WTC11 (cell line): ENCODE results near the gene SCUBE1. TPM values are rescaled to one million over a fixed set of nuclear protein-coding genes. Genes with fewer than 3 reads are reported as not detected.
A peak's percentile ranks its signal among the peaks of the same experiment; 100 is the strongest.

ENCODE experiments used
- ATAC-seq: fragments of 200-7000 bp; cut with Tn5 transposase; 2 replicates; pipeline ENCODE4 v1.10.0; 2021; ENCODE audit warnings: mild to moderate bottlenecking, moderate library complexity
- CTCF ChIA-PET: fragments of 300-600 bp; sonication (Branson Sonifier 250); formaldehyde crosslinking; loops from one replicate; lab custom pipeline; 2021; ENCODE audit warnings: antibody characterized with exemption; lab: Charles Lee
- POLR2A ChIA-PET: fragments of 350-600 bp; sonication (Branson Sonifier 250); formaldehyde crosslinking; loops from one replicate; lab custom pipeline; 2021; ENCODE audit warnings: antibody characterized with exemption; lab: Charles Lee
- DNase-seq: peaks from one replicate; pipeline ENCODE4 v3.0.0; 2021; ENCODE audit warnings: low spot score
- H3K27ac Mint-ChIP-seq: 2 replicates; pipeline ENCODE4 v1.8.0; 2021; ENCODE audit warnings: mixed read lengths
- H3K27me3 Mint-ChIP-seq: 2 replicates; pipeline ENCODE4 v1.8.0; 2021; ENCODE audit warnings: low read depth, mild to moderate bottlenecking, moderate library complexity, mixed read lengths
- H3K36me3 Mint-ChIP-seq: 2 replicates; pipeline ENCODE4 v1.8.0; 2021; ENCODE audit warnings: mixed read lengths
- H3K4me1 Mint-ChIP-seq: 2 replicates; pipeline ENCODE4 v1.8.0; 2022; ENCODE audit warnings: mixed read lengths
- H3K4me3 Mint-ChIP-seq: 2 replicates; pipeline ENCODE4 v1.8.0; 2021; ENCODE audit warnings: mild to moderate bottlenecking, moderate library complexity, mixed read lengths
- H3K9me3 Mint-ChIP-seq: 2 replicates; pipeline ENCODE4 v1.8.0; 2021; ENCODE audit warnings: mixed read lengths
- CREM ChIP-seq: sonication (generic); formaldehyde crosslinking; IDR thresholded peaks from 2 replicates; pipeline ENCODE4 v1.8.1; 2022; ENCODE audit warnings: mild to moderate bottlenecking, missing genetic modification reagents, moderate library complexity
- ETV6 ChIP-seq: sonication (generic); formaldehyde crosslinking; IDR thresholded peaks from 2 replicates; pipeline ENCODE4 v1.8.1; 2022; ENCODE audit warnings: mild to moderate bottlenecking, missing genetic modification reagents
- MYBL2 ChIP-seq: sonication (generic); formaldehyde crosslinking; IDR thresholded peaks from 2 replicates; pipeline ENCODE4 v1.8.1; 2023; ENCODE audit warnings: mild to moderate bottlenecking, moderate library complexity, missing genetic modification reagents
- NFE2L1 ChIP-seq: sonication (generic); formaldehyde crosslinking; IDR thresholded peaks from 2 replicates; pipeline ENCODE4 v1.8.1; 2023; ENCODE audit warnings: missing genetic modification reagents
- NR1H2 ChIP-seq: sonication (generic); formaldehyde crosslinking; IDR thresholded peaks from 2 replicates; pipeline ENCODE4 v1.9.0; 2021; ENCODE audit warnings: mild to moderate bottlenecking, moderate library complexity, missing genetic modification reagents
- PRRX2 ChIP-seq: fragments of 250-450 bp; sonication (Bioruptor Pico); IDR thresholded peaks from 2 replicates; pipeline ENCODE4 v1.8.0; 2021; ENCODE audit warnings: mild to moderate bottlenecking
- TCF7 ChIP-seq: sonication (generic); formaldehyde crosslinking; IDR thresholded peaks from 2 replicates; pipeline ENCODE4 v1.8.0; 2022; ENCODE audit warnings: mild to moderate bottlenecking, low read depth, missing genetic modification reagents, moderate library complexity
- TP53 ChIP-seq: sonication (generic); formaldehyde crosslinking; IDR thresholded peaks from 2 replicates; pipeline ENCODE4 v1.8.1; 2023; ENCODE audit warnings: mild to moderate bottlenecking, missing genetic modification reagents
- ZNF396 ChIP-seq: fragments of 250-450 bp; sonication (Bioruptor Pico); IDR thresholded peaks from 2 replicates; pipeline ENCODE4 v1.8.0; 2021; ENCODE audit warnings: mild to moderate bottlenecking, moderate library complexity, borderline replicate concordance
- ZNF416 ChIP-seq: fragments of 250-450 bp; sonication (Bioruptor Pico); IDR thresholded peaks from 2 replicates; pipeline ENCODE4 v1.9.0; 2021; ENCODE audit warnings: mild to moderate bottlenecking, inconsistent platforms
- ZNF423 ChIP-seq: fragments of 250-450 bp; sonication (Bioruptor Pico); IDR thresholded peaks from 2 replicates; pipeline ENCODE4 v2.1.2; 2022; ENCODE audit warnings: mild to moderate bottlenecking, moderate library complexity
- total RNA-seq: library from RNA; stranded (reverse); gene quantifications from 3 replicates; pipeline ENCODE4 v1.2.3, GENCODE V29; 2021
- TF ChIP-seq, protein P1 (sequence below): sonication (generic); formaldehyde crosslinking; IDR thresholded peaks from 2 replicates; pipeline ENCODE4 v1.8.1; 2023; ENCODE audit warnings: mild to moderate bottlenecking, moderate library complexity, missing genetic modification reagents
- TF ChIP-seq, protein P2 (sequence below): sonication (generic); formaldehyde crosslinking; IDR thresholded peaks from 2 replicates; pipeline ENCODE4 v1.8.1; 2023; ENCODE audit warnings: mild to moderate bottlenecking, missing genetic modification reagents, borderline replicate concordance
- TF ChIP-seq, protein P3 (sequence below): fragments of 250-450 bp; sonication (Bioruptor Pico); IDR thresholded peaks from 2 replicates; pipeline ENCODE4 v1.9.0; 2021; ENCODE audit warnings: moderate library complexity, mild to moderate bottlenecking, inconsistent platforms, borderline replicate concordance
- TF ChIP-seq, protein P4 (sequence below): fragments of 200-600 bp; IDR thresholded peaks from 2 replicates; pipeline ENCODE4 v1.8.0; 2022; ENCODE audit warnings: antibody characterized with exemption
- TF ChIP-seq, protein P5 (sequence below): sonication (generic); formaldehyde crosslinking; IDR thresholded peaks from 2 replicates; pipeline ENCODE4 v1.8.0; 2022; ENCODE audit warnings: mild to moderate bottlenecking, missing genetic modification reagents
- TF ChIP-seq, protein P6 (sequence below): sonication (generic); formaldehyde crosslinking; IDR thresholded peaks from 2 replicates; pipeline ENCODE4 v1.8.1; 2022; ENCODE audit warnings: mild to moderate bottlenecking, moderate library complexity, missing genetic modification reagents
- TF ChIP-seq, protein P7 (sequence below): sonication (generic); formaldehyde crosslinking; IDR thresholded peaks from 2 replicates; pipeline ENCODE4 v1.8.1; 2023; ENCODE audit warnings: mild to moderate bottlenecking, missing genetic modification reagents
- TF ChIP-seq, protein P8 (sequence below): fragments of 250-450 bp; sonication (Bioruptor Pico); IDR thresholded peaks from 2 replicates; pipeline ENCODE4 v1.9.0; 2021; ENCODE audit warnings: mild to moderate bottlenecking

The SCUBE1 gene
- total RNA-seq, 1 experiment from 2014 or later, result 6.9 TPM

DNA sequence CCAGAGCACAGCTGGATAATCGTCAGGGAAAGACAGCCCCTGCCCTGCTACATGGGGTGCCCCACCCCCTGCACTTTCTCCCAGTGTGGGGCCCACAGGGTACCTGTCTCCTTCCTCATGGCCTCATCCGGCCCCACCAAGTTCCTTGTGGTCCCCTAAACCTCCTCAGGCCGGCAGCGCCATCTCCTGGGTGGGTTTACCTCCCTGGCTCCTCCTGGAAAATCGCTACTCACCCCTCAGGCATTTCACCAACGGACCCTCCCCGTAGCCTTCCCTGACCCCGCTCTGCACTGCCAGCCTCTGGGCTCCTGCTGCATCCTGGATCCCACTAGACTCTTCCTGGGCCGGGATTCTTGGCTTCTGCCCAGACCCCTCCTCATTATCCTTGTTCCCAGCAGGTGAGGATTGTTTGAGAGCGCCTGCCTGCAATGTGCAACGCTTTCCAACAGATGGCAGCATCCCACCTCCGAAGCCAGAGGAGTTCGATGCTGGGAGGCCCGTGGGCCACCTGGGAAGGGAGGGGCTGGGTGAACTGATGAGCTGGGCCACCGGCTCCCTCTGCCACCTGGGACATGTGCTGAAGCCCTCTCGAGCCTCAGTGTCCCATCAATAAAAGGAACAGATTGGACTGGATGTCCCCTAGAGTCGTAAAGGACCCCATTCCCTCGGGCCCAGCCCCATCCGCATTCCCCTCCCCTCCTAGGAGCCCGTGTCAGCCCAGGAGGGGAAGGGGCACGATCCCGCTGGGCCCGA is 112.0 kb downstream of the SCUBE1 start:
- POLR2A ChIA-PET, result interaction anchor here (0.8 kb wide), 1 partner anchor 48 kb away, joined by 4 read pairs; no protein-coding TSS in a partner anchor
- ATAC-seq (peak; percentile 54), DNase-seq (peak; percentile 89)
- Mint-ChIP-seq H3K9me3 (no peaks in the 10 kb centered on the region), H3K4me3 (peak overlapping the region; percentile 45), H3K27me3 (no peaks in the 10 kb centered on the region; the same call in 1 of the 2 replicates), H3K36me3 (no peaks in the 10 kb centered on the region), H3K27ac (peak overlapping the region; percentile 79), H3K4me1 (peaks cover 19% of the 10 kb centered on the region)
- CTCF ChIA-PET, result interaction anchor here (0.6 to 10.1 kb wide), 75 partner anchors 9 to 654 kb away, joined by 3 to 267 read pairs (median 5); partner anchors contain the start of gene SCUBE1
- TF ChIP-seq, protein P1, sequence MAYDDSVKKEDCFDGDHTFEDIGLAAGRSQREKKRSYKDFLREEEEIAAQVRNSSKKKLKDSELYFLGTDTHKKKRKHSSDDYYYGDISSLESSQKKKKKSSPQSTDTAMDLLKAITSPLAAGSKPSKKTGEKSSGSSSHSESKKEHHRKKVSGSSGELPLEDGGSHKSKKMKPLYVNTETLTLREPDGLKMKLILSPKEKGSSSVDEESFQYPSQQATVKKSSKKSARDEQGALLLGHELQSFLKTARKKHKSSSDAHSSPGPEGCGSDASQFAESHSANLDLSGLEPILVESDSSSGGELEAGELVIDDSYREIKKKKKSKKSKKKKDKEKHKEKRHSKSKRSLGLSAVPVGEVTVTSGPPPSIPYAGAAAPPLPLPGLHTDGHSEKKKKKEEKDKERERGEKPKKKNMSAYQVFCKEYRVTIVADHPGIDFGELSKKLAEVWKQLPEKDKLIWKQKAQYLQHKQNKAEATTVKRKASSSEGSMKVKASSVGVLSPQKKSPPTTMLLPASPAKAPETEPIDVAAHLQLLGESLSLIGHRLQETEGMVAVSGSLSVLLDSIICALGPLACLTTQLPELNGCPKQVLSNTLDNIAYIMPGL (CRISPR knock-in tag), result peak; percentile 35; the same call in 1 of the 2 replicates
- TF ChIP-seq, protein P2, sequence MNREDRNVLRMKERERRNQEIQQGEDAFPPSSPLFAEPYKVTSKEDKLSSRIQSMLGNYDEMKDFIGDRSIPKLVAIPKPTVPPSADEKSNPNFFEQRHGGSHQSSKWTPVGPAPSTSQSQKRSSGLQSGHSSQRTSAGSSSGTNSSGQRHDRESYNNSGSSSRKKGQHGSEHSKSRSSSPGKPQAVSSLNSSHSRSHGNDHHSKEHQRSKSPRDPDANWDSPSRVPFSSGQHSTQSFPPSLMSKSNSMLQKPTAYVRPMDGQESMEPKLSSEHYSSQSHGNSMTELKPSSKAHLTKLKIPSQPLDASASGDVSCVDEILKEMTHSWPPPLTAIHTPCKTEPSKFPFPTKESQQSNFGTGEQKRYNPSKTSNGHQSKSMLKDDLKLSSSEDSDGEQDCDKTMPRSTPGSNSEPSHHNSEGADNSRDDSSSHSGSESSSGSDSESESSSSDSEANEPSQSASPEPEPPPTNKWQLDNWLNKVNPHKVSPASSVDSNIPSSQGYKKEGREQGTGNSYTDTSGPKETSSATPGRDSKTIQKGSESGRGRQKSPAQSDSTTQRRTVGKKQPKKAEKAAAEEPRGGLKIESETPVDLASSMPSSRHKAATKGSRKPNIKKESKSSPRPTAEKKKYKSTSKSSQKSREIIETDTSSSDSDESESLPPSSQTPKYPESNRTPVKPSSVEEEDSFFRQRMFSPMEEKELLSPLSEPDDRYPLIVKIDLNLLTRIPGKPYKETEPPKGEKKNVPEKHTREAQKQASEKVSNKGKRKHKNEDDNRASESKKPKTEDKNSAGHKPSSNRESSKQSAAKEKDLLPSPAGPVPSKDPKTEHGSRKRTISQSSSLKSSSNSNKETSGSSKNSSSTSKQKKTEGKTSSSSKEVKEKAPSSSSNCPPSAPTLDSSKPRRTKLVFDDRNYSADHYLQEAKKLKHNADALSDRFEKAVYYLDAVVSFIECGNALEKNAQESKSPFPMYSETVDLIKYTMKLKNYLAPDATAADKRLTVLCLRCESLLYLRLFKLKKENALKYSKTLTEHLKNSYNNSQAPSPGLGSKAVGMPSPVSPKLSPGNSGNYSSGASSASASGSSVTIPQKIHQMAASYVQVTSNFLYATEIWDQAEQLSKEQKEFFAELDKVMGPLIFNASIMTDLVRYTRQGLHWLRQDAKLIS (CRISPR knock-in tag), result no peak
- TF ChIP-seq, protein P3, sequence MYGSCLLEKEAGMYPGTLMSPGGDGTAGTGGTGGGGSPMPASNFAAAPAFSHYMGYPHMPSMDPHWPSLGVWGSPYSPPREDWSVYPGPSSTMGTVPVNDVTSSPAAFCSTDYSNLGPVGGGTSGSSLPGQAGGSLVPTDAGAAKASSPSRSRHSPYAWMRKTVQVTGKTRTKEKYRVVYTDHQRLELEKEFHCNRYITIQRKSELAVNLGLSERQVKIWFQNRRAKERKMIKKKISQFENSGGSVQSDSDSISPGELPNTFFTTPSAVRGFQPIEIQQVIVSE, result no peak
- TF ChIP-seq, protein P4, sequence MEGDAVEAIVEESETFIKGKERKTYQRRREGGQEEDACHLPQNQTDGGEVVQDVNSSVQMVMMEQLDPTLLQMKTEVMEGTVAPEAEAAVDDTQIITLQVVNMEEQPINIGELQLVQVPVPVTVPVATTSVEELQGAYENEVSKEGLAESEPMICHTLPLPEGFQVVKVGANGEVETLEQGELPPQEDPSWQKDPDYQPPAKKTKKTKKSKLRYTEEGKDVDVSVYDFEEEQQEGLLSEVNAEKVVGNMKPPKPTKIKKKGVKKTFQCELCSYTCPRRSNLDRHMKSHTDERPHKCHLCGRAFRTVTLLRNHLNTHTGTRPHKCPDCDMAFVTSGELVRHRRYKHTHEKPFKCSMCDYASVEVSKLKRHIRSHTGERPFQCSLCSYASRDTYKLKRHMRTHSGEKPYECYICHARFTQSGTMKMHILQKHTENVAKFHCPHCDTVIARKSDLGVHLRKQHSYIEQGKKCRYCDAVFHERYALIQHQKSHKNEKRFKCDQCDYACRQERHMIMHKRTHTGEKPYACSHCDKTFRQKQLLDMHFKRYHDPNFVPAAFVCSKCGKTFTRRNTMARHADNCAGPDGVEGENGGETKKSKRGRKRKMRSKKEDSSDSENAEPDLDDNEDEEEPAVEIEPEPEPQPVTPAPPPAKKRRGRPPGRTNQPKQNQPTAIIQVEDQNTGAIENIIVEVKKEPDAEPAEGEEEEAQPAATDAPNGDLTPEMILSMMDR, result peak; percentile 97
- no peak for TF ChIP-seq CREM (CRISPR knock-in tag)
- TF ChIP-seq, protein P5, sequence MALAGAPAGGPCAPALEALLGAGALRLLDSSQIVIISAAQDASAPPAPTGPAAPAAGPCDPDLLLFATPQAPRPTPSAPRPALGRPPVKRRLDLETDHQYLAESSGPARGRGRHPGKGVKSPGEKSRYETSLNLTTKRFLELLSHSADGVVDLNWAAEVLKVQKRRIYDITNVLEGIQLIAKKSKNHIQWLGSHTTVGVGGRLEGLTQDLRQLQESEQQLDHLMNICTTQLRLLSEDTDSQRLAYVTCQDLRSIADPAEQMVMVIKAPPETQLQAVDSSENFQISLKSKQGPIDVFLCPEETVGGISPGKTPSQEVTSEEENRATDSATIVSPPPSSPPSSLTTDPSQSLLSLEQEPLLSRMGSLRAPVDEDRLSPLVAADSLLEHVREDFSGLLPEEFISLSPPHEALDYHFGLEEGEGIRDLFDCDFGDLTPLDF (CRISPR knock-in tag), result no peak
- TF ChIP-seq ZNF423, result no peak
- TF ChIP-seq TP53 (CRISPR knock-in tag), result peak; percentile 63; the same call in 1 of the 2 replicates
- peak; percentile 65; the same call in 1 of the 2 replicates for TF ChIP-seq ETV6 (CRISPR knock-in tag)

DNA sequence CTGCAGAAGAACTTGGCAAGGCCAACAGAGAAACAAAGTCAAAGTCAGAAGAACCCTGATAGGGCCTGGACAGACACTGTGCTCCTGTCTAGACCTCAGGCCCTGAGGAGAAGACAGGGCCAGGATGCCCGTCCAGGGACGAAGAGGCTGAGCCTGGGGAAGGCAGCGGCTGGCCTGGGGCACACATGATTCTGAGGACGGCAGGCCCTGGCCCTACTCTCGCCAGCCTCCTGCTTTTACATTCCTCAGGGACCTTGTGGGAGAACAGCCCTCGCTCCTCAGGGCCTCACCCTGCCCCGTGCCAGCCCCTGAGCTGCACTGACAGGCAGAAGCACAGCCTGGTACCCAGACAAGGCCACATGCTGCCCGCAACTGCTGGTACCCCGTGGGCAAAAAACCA is 112.6 kb downstream of the SCUBE1 start:
- H3K27me3 Mint-ChIP-seq, result peaks cover 5% of the 10 kb centered on the region
- H3K4me1 Mint-ChIP-seq, result peaks cover 25% of the 10 kb centered on the region
- H3K36me3 Mint-ChIP-seq, result no peaks in the 10 kb centered on the region
- ATAC-seq (no peak), DNase-seq (no peak)
- H3K4me3 Mint-ChIP-seq, result no peak overlapping the region
- ChIA-PET CTCF (interaction anchor here (1.1 to 10.1 kb wide), 14 partner anchors 10 to 407 kb away, joined by 3 to 267 read pairs (median 13); partner anchors contain the start of gene SCUBE1), POLR2A (no interaction called here)
- no peaks in the 10 kb centered on the region for H3K9me3 Mint-ChIP-seq
- 0 out of 2 replicates have a peak overlapping the region, but pooled peaks have one; percentile 79 for H3K27ac Mint-ChIP-seq
- TF ChIP-seq ZNF416 (CRISPR knock-in tag) (no peak), ZNF396 (CRISPR knock-in tag) (no peak), PRRX2 (CRISPR knock-in tag) (no peak), MYBL2 (CRISPR knock-in tag) (no peak), NFE2L1 (no peak), TCF7 (CRISPR knock-in tag) (no peak), NR1H2 (no peak)
- TF ChIP-seq, protein P1 (CRISPR knock-in tag), result no peak
- TF ChIP-seq, protein P6, sequence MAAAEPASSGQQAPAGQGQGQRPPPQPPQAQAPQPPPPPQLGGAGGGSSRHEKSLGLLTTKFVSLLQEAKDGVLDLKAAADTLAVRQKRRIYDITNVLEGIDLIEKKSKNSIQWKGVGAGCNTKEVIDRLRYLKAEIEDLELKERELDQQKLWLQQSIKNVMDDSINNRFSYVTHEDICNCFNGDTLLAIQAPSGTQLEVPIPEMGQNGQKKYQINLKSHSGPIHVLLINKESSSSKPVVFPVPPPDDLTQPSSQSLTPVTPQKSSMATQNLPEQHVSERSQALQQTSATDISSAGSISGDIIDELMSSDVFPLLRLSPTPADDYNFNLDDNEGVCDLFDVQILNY (CRISPR knock-in tag), result no peak
- TF ChIP-seq, protein P7, sequence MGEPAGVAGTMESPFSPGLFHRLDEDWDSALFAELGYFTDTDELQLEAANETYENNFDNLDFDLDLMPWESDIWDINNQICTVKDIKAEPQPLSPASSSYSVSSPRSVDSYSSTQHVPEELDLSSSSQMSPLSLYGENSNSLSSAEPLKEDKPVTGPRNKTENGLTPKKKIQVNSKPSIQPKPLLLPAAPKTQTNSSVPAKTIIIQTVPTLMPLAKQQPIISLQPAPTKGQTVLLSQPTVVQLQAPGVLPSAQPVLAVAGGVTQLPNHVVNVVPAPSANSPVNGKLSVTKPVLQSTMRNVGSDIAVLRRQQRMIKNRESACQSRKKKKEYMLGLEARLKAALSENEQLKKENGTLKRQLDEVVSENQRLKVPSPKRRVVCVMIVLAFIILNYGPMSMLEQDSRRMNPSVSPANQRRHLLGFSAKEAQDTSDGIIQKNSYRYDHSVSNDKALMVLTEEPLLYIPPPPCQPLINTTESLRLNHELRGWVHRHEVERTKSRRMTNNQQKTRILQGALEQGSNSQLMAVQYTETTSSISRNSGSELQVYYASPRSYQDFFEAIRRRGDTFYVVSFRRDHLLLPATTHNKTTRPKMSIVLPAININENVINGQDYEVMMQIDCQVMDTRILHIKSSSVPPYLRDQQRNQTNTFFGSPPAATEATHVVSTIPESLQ (CRISPR knock-in tag), result no peak
- TF ChIP-seq, protein P8, sequence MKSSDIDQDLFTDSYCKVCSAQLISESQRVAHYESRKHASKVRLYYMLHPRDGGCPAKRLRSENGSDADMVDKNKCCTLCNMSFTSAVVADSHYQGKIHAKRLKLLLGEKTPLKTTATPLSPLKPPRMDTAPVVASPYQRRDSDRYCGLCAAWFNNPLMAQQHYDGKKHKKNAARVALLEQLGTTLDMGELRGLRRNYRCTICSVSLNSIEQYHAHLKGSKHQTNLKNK (CRISPR knock-in tag), result no peak
